Fibroblast of the aortic adventitia (primary cell): ENCODE measurements around the gene TTLL10. TPM values are rescaled to one million over a fixed set of nuclear protein-coding genes. Genes with fewer than 3 reads are reported as not detected.

Experiments used
- DNase-seq: peaks from one replicate; pipeline ENCODE4 v3.0.0-alpha.2; 2010; ENCODE audit warnings: low read depth
- H3K4me3 ChIP-seq: 2 replicates; pipeline ENCODE4 v1.5.1; 2011; ENCODE audit warnings: low read depth, mild to moderate bottlenecking, control low read depth, low read length, moderate library complexity
- CTCF ChIP-seq: IDR thresholded peaks from 2 replicates; pipeline ENCODE4 v1.5.1; 2011; ENCODE audit warnings: mild to moderate bottlenecking, low read length, control low read depth, inconsistent platforms; ENCODE audit not compliant: insufficient read depth
- total RNA-seq: library from RNA; depleted of rRNA; stranded (reverse); fragments of >200 nt; gene quantifications from 2 replicates; pipeline ENCODE4 v1.2.3, GENCODE V29; 2012; ENCODE audit warnings: low replicate concordance

The TTLL10 gene
- total RNA-seq, 1 donor, result not detected

- no peak for DNase-seq
- no peak for TF ChIP-seq CTCF
- no peak overlapping the region for H3K4me3 ChIP-seq
These were observed 37.3 kb downstream of the TTLL10 start for GRCh38 chr1:1210726-1211540.

GRCh38 chr1:1211541-1212441 is 38.1 kb downstream of the TTLL10 start:
- no peak for TF ChIP-seq CTCF
- H3K4me3 ChIP-seq, result no peak overlapping the region
- no peak for DNase-seq

- no peak overlapping the region for H3K4me3 ChIP-seq
- DNase-seq, result no peak
- no peak for TF ChIP-seq CTCF
These were observed 39.2 kb downstream of the TTLL10 start for GRCh38 chr1:1212780-1213344.

- no peak for DNase-seq
- H3K4me3 ChIP-seq, result no peak within 1 kb of the TSS
- no peak for TF ChIP-seq CTCF
These were observed 39.9 kb downstream of the TTLL10 start, which contains the start of gene TNFRSF4 for GRCh38 chr1:1213345-1214265. TNFRSF4 (minus strand) TSS chr1:1214153; CDS start chr1:1214127, 26 bp downstream.

- no peak for TF ChIP-seq CTCF
- no peak for DNase-seq
- H3K4me3 ChIP-seq, result no peak overlapping the region
These were observed 41.5 kb downstream of the TTLL10 start for GRCh38 chr1:1215080-1215676.
